ENCODE results near the gene FGR.

The FGR gene

DNA sequence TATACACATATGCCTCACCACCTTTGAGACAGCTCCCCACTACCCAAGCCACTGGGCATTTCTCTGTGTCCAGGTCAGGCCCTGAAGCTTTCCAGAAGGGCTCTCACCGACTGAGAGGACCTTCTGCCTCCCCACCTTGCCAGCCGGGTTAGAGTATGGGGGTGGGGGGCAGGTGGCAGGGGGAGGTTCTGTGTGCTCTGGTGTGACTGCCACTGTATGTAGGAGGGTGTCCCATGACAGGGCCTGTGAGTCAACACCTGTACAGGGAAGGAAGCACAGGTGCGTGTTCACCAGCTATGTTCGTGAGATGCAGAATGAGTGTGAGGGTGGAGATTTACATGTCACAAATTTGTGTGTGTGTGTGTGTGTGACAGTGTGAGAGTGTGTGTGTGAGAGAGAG is 38.0 kb downstream of the FGR start:
- ATAC-seq: no peak
- TF ChIP-seq ARNTL (CRISPR knock-in tag; IDR thresholded peaks at IDR 0.05; ENCODE audit: borderline replicate concordance, low read depth) (no peak), CSDC2 (CRISPR knock-in tag; IDR thresholded peaks at IDR 0.05) (no peak), ZFP3 (CRISPR knock-in tag; IDR thresholded peaks at IDR 0.05) (no peak), PPARA (CRISPR knock-in tag; IDR thresholded peaks at IDR 0.05; ENCODE audit: borderline replicate concordance) (no peak), BACH2 (CRISPR knock-in tag; IDR thresholded peaks at IDR 0.05; ENCODE audit: borderline replicate concordance) (no peak), OSR1 (CRISPR knock-in tag; IDR thresholded peaks at IDR 0.05) (no peak), ZFP30 (CRISPR knock-in tag; IDR thresholded peaks at IDR 0.05) (no peak), RARB (CRISPR knock-in tag; IDR thresholded peaks at IDR 0.05) (no peak), ISL1 (CRISPR knock-in tag; IDR thresholded peaks at IDR 0.05) (no peak)
- TF ChIP-seq, protein P1, sequence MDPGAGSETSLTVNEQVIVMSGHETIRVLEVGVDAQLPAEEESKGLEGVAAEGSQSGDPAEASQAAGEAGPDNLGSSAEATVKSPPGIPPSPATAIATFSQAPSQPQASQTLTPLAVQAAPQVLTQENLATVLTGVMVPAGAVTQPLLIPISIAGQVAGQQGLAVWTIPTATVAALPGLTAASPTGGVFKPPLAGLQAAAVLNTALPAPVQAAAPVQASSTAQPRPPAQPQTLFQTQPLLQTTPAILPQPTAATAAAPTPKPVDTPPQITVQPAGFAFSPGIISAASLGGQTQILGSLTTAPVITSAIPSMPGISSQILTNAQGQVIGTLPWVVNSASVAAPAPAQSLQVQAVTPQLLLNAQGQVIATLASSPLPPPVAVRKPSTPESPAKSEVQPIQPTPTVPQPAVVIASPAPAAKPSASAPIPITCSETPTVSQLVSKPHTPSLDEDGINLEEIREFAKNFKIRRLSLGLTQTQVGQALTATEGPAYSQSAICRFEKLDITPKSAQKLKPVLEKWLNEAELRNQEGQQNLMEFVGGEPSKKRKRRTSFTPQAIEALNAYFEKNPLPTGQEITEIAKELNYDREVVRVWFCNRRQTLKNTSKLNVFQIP (CRISPR knock-in tag; IDR thresholded peaks at IDR 0.05; ENCODE audit: borderline replicate concordance, low read depth): no peak
- TF ChIP-seq, protein P2, sequence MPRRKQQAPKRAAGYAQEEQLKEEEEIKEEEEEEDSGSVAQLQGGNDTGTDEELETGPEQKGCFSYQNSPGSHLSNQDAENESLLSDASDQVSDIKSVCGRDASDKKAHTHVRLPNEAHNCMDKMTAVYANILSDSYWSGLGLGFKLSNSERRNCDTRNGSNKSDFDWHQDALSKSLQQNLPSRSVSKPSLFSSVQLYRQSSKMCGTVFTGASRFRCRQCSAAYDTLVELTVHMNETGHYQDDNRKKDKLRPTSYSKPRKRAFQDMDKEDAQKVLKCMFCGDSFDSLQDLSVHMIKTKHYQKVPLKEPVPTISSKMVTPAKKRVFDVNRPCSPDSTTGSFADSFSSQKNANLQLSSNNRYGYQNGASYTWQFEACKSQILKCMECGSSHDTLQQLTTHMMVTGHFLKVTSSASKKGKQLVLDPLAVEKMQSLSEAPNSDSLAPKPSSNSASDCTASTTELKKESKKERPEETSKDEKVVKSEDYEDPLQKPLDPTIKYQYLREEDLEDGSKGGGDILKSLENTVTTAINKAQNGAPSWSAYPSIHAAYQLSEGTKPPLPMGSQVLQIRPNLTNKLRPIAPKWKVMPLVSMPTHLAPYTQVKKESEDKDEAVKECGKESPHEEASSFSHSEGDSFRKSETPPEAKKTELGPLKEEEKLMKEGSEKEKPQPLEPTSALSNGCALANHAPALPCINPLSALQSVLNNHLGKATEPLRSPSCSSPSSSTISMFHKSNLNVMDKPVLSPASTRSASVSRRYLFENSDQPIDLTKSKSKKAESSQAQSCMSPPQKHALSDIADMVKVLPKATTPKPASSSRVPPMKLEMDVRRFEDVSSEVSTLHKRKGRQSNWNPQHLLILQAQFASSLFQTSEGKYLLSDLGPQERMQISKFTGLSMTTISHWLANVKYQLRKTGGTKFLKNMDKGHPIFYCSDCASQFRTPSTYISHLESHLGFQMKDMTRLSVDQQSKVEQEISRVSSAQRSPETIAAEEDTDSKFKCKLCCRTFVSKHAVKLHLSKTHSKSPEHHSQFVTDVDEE (CRISPR knock-in tag; IDR thresholded peaks at IDR 0.05): no peak

DNA sequence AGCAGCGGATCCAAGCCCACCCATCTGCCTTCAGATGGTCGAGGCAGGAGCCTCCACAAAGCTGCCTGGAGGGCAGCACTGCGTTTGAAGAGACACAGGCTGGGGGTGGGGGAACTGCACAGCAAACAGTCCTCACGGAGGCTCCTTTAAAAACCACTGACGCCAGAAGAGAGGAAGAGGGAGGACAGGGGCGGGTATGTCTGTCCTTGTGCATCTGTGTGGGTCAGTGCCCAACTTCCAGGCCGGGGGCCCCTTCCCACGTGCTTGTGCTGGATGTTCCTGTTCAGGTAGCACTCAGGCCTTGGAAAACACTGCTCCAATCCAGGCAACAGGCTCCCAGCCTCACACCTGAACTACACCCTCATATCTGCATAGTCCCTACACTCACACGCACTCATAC is 38.7 kb downstream of the FGR start:
- TF ChIP-seq ARNTL (CRISPR knock-in tag; IDR thresholded peaks at IDR 0.05; ENCODE audit: borderline replicate concordance, low read depth) (no peak), GLIS3 (CRISPR knock-in tag; IDR thresholded peaks at IDR 0.05) (no peak), ZC3H10 (CRISPR knock-in tag; IDR thresholded peaks at IDR 0.05) (no peak), TCF4 (CRISPR knock-in tag; IDR thresholded peaks at IDR 0.05; ENCODE audit: borderline replicate concordance) (no peak), BACH2 (CRISPR knock-in tag; IDR thresholded peaks at IDR 0.05; ENCODE audit: borderline replicate concordance) (no peak), TOX (CRISPR knock-in tag; IDR thresholded peaks at IDR 0.05; ENCODE audit: borderline replicate concordance) (no peak), ZFP30 (CRISPR knock-in tag; IDR thresholded peaks at IDR 0.05) (no peak), ESRRG (CRISPR knock-in tag; IDR thresholded peaks at IDR 0.05) (no peak), ZNF8 (CRISPR knock-in tag; IDR thresholded peaks at IDR 0.05) (no peak), ZFP3 (CRISPR knock-in tag; IDR thresholded peaks at IDR 0.05) (no peak), ZNF565 (CRISPR knock-in tag; conservative IDR thresholded peaks at IDR 0.05; ENCODE audit: low read depth) (no peak)
- TF ChIP-seq, protein P3, sequence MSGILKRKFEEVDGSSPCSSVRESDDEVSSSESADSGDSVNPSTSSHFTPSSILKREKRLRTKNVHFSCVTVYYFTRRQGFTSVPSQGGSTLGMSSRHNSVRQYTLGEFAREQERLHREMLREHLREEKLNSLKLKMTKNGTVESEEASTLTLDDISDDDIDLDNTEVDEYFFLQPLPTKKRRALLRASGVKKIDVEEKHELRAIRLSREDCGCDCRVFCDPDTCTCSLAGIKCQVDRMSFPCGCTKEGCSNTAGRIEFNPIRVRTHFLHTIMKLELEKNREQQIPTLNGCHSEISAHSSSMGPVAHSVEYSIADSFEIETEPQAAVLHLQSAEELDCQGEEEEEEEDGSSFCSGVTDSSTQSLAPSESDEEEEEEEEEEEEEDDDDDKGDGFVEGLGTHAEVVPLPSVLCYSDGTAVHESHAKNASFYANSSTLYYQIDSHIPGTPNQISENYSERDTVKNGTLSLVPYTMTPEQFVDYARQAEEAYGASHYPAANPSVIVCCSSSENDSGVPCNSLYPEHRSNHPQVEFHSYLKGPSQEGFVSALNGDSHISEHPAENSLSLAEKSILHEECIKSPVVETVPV (CRISPR knock-in tag; IDR thresholded peaks at IDR 0.05): no peak
- ATAC-seq: no peak

DNA sequence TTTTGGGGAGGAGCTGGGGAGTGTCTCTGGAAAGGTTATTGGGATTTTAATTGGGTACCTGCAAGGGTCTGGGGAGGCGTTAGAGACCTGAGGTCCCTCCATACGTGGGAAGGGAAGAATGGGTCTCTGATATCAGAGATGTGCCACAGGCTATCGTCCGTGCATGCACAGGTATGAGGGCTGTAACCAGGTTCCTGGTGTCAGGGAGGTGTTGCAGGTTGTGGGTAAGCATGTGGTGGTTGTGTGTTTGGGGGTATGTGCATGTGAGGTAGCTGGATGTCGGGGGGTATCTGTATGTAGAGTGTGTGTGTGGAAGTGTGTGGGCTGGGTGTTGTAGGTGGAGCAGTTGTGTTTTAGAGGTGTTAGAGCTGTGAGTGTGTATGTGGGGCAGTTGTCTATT is 39.4 kb downstream of the FGR start:
- ATAC-seq: no peak
- TF ChIP-seq ZNF8 (CRISPR knock-in tag; IDR thresholded peaks at IDR 0.05) (no peak), ZC3H10 (CRISPR knock-in tag; IDR thresholded peaks at IDR 0.05) (no peak), ARNTL (CRISPR knock-in tag; IDR thresholded peaks at IDR 0.05; ENCODE audit: borderline replicate concordance, low read depth) (no peak), RARB (CRISPR knock-in tag; IDR thresholded peaks at IDR 0.05) (no peak), PPARA (CRISPR knock-in tag; IDR thresholded peaks at IDR 0.05; ENCODE audit: borderline replicate concordance) (no peak), TCF4 (CRISPR knock-in tag; IDR thresholded peaks at IDR 0.05; ENCODE audit: borderline replicate concordance) (no peak), ZFP3 (CRISPR knock-in tag; IDR thresholded peaks at IDR 0.05) (no peak), TOX (CRISPR knock-in tag; IDR thresholded peaks at IDR 0.05; ENCODE audit: borderline replicate concordance) (no peak), ESRRG (CRISPR knock-in tag; IDR thresholded peaks at IDR 0.05) (no peak), ZNF70 (CRISPR knock-in tag; IDR thresholded peaks at IDR 0.05) (no peak), BACH2 (CRISPR knock-in tag; IDR thresholded peaks at IDR 0.05; ENCODE audit: borderline replicate concordance) (no peak), GLIS3 (CRISPR knock-in tag; IDR thresholded peaks at IDR 0.05) (no peak), ZNF565 (CRISPR knock-in tag; conservative IDR thresholded peaks at IDR 0.05; ENCODE audit: low read depth) (no peak), CSDC2 (CRISPR knock-in tag; IDR thresholded peaks at IDR 0.05) (no peak), OSR1 (CRISPR knock-in tag; IDR thresholded peaks at IDR 0.05) (no peak)
- TF ChIP-seq, protein P4, sequence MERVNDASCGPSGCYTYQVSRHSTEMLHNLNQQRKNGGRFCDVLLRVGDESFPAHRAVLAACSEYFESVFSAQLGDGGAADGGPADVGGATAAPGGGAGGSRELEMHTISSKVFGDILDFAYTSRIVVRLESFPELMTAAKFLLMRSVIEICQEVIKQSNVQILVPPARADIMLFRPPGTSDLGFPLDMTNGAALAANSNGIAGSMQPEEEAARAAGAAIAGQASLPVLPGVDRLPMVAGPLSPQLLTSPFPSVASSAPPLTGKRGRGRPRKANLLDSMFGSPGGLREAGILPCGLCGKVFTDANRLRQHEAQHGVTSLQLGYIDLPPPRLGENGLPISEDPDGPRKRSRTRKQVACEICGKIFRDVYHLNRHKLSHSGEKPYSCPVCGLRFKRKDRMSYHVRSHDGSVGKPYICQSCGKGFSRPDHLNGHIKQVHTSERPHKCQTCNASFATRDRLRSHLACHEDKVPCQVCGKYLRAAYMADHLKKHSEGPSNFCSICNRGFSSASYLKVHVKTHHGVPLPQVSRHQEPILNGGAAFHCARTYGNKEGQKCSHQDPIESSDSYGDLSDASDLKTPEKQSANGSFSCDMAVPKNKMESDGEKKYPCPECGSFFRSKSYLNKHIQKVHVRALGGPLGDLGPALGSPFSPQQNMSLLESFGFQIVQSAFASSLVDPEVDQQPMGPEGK (CRISPR knock-in tag; IDR thresholded peaks at IDR 0.05; ENCODE audit: borderline replicate concordance): no peak
- TF ChIP-seq, protein P1 (CRISPR knock-in tag; IDR thresholded peaks at IDR 0.05; ENCODE audit: borderline replicate concordance, low read depth): no peak
- TF ChIP-seq, protein P2 (CRISPR knock-in tag; IDR thresholded peaks at IDR 0.05): no peak
